ENCODE results near the gene SEMA3C. TPM values are rescaled to one million over a fixed set of nuclear protein-coding genes. Genes with fewer than 3 reads are reported as not detected.

Gene SEMA3C
- total RNA-seq, 1 experiment from 2014 or later = 13.3 TPM

DNA sequence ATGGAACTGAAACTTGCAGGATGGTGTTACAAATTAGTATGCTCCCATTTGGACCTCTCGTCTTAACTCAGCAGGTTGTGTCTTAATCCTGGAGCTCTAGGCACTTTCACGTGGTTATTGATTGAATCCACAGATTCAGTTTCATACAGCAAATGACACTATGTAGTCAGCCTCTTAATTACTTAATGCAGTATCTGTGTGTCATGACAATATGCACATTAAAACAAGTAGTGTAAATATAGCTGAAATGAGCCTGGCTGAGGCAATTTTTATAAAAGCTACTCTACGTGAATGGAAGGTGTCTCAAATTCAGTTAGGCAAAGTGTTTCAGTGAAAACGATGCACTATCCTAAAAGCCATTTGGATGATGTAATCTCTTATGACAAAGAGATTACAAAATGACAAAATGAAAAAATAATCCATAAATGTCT, 193.7 kb downstream of the SEMA3C start:
- no TSS peak for BruUV-seq (replicated peaks)
- H3K27me3 ChIP-seq (replicated peaks; ENCODE audit: insufficient read depth, low read depth, low read length, poor library complexity) = no peaks in the 10 kb centered on the region
- H3K27ac ChIP-seq (ENCODE audit: low read depth, low read length, poor library complexity, severe bottlenecking) = no peak overlapping the region
- CTCF ChIA-PET = no interaction called here
- POLR2A ChIA-PET (ENCODE audit: low non-redundant PET) = no interaction called here
- no peak for TF ChIP-seq EZH2 (IDR thresholded peaks at IDR 0.05; ENCODE audit: borderline replicate concordance, low read depth, low read length, poor library complexity, severe bottlenecking)
- DNase-seq (ENCODE audit: low spot score) = no peak
- no peaks in the 10 kb centered on the region for H3K9me3 ChIP-seq (ENCODE audit: low read depth, low read length, poor library complexity, severe bottlenecking)
- no peak overlapping the region for H3K4me3 ChIP-seq (ENCODE audit: low read depth, low read length, poor library complexity, severe bottlenecking)
- intact Hi-C loops (cut with micrococcal nuclease; ENCODE audit: unreplicated experiment) = no loop called here
- H3K36me3 ChIP-seq (ENCODE audit: insufficient read depth, low read length, poor library complexity, severe bottlenecking) = no peaks in the 10 kb centered on the region
- H3K4me1 ChIP-seq (ENCODE audit: insufficient read depth, low read length, poor library complexity, severe bottlenecking) = peaks cover 39% of the 10 kb centered on the region

DNA sequence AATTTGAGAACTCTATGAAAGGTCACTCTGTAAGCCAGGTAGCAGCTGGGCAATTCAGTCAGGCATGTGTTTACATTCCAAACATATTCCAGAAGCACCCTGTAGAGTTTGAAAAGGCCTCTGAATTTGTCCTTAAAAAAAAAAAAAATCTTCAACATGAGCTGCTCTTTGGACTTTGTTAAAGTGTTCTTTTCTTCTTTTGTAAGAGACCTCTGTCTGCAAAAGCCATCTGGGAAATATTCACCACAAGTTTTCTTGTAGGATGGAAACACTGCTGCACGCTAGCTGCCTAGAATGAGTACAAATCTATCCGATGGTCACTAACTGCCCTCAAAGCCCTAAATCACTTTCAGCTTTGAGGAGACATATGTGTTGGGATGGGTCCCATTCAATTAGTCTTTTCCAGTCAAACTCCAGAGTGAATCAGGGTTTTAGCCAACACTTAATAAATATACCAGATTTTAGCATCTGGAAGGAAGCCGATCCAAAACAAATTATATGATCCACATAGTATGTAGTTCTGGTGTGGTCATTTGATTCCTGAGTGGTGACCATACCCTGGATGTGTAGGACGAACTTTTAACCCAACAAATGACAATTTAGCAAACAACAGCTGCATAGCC, 194.5 kb downstream of the SEMA3C start:
- TF ChIP-seq EZH2 (IDR thresholded peaks at IDR 0.05; ENCODE audit: borderline replicate concordance, low read depth, low read length, poor library complexity, severe bottlenecking) = no peak
- TF ChIP-seq, protein P1, sequence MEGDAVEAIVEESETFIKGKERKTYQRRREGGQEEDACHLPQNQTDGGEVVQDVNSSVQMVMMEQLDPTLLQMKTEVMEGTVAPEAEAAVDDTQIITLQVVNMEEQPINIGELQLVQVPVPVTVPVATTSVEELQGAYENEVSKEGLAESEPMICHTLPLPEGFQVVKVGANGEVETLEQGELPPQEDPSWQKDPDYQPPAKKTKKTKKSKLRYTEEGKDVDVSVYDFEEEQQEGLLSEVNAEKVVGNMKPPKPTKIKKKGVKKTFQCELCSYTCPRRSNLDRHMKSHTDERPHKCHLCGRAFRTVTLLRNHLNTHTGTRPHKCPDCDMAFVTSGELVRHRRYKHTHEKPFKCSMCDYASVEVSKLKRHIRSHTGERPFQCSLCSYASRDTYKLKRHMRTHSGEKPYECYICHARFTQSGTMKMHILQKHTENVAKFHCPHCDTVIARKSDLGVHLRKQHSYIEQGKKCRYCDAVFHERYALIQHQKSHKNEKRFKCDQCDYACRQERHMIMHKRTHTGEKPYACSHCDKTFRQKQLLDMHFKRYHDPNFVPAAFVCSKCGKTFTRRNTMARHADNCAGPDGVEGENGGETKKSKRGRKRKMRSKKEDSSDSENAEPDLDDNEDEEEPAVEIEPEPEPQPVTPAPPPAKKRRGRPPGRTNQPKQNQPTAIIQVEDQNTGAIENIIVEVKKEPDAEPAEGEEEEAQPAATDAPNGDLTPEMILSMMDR (conservative IDR thresholded peaks at IDR 0.05; ENCODE audit: low read depth, low read length) = no peak
- Histone ChIP-seq H3K4me1 (ENCODE audit: insufficient read depth, low read length, poor library complexity, severe bottlenecking) (peaks cover 39% of the 10 kb centered on the region), H3K27ac (ENCODE audit: low read depth, low read length, poor library complexity, severe bottlenecking) (no peak overlapping the region), H3K4me3 (ENCODE audit: low read depth, low read length, poor library complexity, severe bottlenecking) (no peak overlapping the region), H3K27me3 (replicated peaks; ENCODE audit: insufficient read depth, low read depth, low read length, poor library complexity) (no peaks in the 10 kb centered on the region), H3K36me3 (ENCODE audit: insufficient read depth, low read length, poor library complexity, severe bottlenecking) (no peaks in the 10 kb centered on the region), H3K9me3 (ENCODE audit: low read depth, low read length, poor library complexity, severe bottlenecking) (no peaks in the 10 kb centered on the region)
- DNase-seq (ENCODE audit: low spot score) = no peak
- BruUV-seq (replicated peaks) = no TSS peak
- intact Hi-C loops (cut with micrococcal nuclease; ENCODE audit: unreplicated experiment) = no loop called here
- POLR2A ChIA-PET (ENCODE audit: low non-redundant PET) = no interaction called here
- CTCF ChIA-PET = no interaction called here

DNA sequence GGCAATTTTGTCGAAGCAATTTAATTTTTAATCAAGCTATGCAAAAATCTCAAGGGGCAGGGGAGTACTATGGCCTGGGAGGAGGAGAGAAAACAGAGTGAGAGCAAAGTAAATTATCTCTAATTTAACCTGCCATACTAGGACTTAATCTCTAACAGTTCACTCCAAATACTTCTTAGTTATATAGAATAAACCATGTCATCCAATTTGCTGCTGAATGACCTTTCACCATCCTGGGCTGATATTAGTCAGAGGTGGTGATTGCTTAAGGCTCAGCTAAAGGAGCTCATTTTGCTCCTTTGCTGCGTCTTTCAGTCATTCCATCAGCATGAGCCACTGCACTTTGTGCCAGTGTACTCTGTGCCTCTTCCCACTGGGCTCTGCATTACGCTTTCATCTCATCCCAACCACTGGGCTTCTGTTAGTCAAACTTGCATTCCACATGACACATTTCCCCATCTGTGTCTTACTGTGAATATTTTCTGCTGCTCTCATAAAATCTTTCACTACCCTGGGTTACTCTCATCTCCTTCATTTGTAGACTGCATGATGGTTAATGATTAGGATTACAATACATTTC, 196.1 kb downstream of the SEMA3C start:
- intact Hi-C loops (cut with micrococcal nuclease; ENCODE audit: unreplicated experiment) = no loop called here
- ChIA-PET CTCF (interaction anchor here (0.6 kb wide), 1 partner anchor 61 kb away, joined by 3 read pairs; no protein-coding TSS in a partner anchor), POLR2A (ENCODE audit: low non-redundant PET) (interaction anchor here (0.6 kb wide), 1 partner anchor 179 kb away, joined by 3 read pairs; no protein-coding TSS in a partner anchor)
- peaks cover 39% of the 10 kb centered on the region for H3K4me1 ChIP-seq (ENCODE audit: insufficient read depth, low read length, poor library complexity, severe bottlenecking)
- H3K36me3 ChIP-seq (ENCODE audit: insufficient read depth, low read length, poor library complexity, severe bottlenecking) = no peaks in the 10 kb centered on the region
- no peak overlapping the region for H3K27ac ChIP-seq (ENCODE audit: low read depth, low read length, poor library complexity, severe bottlenecking)
- H3K4me3 ChIP-seq (ENCODE audit: low read depth, low read length, poor library complexity, severe bottlenecking) = peak overlapping the region; percentile 3
- TF ChIP-seq, protein P1 (conservative IDR thresholded peaks at IDR 0.05; ENCODE audit: low read depth, low read length) = no peak
- no peak for TF ChIP-seq EZH2 (IDR thresholded peaks at IDR 0.05; ENCODE audit: borderline replicate concordance, low read depth, low read length, poor library complexity, severe bottlenecking)
- DNase-seq (ENCODE audit: low spot score) = peak; percentile 90
- H3K9me3 ChIP-seq (ENCODE audit: low read depth, low read length, poor library complexity, severe bottlenecking) = no peaks in the 10 kb centered on the region
- no TSS peak for BruUV-seq (replicated peaks)
- H3K27me3 ChIP-seq (replicated peaks; ENCODE audit: insufficient read depth, low read depth, low read length, poor library complexity) = no peaks in the 10 kb centered on the region

Measured in A673 (cell line).